ENCODE measurements around the gene EPYC. TPM values are rescaled to one million over a fixed set of nuclear protein-coding genes. Genes with fewer than 3 reads are reported as not detected.

EPYC gene, protein sequence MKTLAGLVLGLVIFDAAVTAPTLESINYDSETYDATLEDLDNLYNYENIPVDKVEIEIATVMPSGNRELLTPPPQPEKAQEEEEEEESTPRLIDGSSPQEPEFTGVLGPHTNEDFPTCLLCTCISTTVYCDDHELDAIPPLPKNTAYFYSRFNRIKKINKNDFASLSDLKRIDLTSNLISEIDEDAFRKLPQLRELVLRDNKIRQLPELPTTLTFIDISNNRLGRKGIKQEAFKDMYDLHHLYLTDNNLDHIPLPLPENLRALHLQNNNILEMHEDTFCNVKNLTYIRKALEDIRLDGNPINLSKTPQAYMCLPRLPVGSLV
- total RNA-seq: 0.20 TPM

DNA sequence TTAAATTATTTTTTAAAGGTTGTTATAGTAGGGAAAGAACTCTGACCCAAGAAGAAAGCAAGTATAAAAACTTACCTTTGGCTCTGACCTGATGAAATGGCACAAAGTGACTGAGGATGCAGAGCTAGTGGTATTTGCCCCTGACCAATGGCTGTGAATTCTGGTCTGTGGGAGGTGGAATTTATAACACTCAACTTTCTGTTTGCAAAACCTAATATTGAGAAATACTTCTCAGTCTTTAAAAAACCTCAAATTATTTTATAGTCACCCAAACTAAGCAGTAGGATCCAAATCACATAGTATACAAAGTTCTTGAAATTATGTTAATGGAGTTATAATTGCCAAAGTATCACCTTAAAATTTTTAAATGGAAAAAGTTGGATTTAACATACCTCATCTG lies at the start of gene EPYC:
EPYC (minus strand) TSS at position 101 of the 400 bp plus-strand sequence. CDS start 2,407 bp downstream, outside the sequence.
- no peak for DNase-seq

DNA sequence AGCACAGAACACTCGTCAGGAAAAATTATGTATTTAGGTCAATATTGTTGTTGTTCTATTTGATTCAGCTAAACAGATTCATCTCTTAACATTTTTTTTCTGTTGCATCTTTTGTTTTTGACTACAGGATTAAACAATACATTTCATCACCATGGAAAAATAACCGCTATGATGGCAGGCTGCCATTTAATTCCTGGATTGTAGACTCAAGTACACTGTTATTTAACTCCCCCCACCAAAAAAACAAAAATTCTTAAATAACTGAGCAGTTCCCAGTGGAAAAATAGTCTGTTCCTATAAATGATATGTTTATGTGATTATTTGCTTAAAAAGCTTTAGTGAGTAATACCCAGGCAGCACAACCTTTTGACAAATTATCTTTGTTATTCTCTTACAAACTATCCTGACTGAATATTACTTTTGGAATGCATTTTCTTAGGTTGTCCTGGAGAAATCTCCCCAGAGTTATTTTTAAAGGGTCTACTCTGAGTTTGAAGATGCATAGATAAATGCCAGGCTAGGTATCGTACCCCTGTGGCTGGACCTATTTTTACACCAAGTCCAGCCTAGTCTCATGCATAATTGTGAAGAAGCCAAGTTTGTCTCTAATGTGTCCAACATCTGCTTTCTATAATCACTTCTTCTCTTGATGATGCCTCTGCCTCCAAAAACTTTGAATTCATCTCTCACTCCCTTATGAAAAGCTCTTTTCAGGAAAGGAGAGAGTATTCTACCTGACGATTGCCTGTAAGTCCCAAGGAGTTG lies 49.4 kb upstream of the EPYC start:
- DNase-seq: peak; percentile 95

DNA sequence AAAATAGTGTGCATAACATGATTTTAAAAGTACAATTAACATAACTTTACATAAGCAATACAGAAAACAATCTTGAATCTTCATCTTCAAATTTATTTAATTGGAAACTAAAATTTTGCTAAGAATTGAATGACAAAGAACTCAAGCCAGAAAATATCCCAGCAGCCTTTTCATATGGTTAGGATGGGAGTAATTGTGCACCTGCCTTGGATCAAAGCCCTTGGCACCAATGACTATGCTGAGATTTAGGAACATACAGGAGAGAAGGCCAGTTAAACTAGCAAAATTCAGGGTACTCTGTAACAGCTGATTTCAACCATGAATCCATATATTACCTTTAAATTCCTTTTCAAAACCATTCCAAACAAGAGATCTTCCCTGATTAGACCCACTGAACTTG lies 47.3 kb upstream of the EPYC start:
- DNase-seq: no peak

DNA sequence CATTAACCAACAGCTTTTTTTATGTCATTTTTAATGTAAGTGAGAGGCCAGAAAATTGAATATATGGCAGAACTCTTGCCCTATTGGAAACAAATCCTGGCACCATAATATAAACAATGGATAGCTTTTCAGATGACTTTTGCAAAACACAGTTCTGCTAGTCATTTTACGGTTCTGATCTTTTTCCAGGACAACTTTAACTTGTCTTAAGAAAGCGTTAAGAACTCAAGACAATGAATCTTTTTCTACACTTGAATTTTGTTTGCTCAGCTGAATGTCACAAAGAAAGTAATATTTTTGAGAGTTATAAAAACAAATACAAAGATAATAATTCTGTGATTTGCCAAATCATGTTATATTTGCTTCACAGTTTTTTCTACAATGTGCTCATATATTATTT lies 39.8 kb upstream of the EPYC start:
- no peak for DNase-seq

DNA sequence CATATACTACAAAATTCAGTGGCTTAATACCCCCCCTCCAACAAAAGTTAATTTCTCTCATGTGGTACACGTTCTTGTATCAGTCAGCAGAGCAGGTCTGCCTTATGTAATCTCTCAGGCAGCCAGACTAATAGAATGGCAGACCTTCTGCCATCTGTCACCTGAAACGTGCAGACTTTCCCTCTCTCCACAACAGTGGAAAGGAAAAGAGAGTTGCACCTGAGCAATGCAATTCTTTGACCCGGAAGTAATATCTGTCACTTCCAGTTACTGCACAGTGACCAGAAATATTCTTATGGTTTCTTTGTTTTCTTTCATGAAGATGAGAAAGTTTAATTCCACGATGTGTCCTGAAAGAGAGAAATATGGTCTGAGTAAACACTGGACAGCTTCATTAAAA lies 38.6 kb upstream of the EPYC start:
- DNase-seq: no peak

DNA sequence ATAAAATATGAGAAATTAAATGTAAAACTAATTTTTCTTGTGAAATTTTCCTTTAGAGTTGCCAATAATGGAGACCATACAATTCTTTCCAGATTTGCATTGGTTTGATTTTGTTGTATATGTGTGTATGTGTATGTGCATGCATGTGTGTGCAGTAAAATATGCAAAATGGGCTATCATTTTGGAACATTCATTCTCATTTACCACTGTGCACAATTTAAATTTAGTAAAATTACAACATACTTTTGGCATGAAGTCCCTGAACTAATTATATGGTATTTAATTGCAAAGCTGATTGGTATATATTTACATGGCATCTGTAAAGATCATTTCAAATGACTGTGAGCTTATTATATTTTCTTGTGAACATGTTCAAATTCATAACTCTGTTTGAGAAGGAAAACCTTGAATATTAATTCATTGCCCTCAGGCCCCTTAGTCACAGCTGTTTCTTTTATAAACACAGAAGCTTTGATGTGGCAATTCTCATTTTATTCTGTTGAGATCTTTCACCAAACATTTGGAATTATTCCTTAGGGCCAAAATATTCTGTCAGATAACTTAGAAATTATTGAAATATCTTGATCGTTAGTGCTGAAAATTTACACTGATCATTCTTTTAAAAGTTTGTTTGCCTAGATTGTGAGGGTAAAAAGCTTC lies 35.5 kb upstream of the EPYC start:
- peak; percentile 87 for DNase-seq

DNA sequence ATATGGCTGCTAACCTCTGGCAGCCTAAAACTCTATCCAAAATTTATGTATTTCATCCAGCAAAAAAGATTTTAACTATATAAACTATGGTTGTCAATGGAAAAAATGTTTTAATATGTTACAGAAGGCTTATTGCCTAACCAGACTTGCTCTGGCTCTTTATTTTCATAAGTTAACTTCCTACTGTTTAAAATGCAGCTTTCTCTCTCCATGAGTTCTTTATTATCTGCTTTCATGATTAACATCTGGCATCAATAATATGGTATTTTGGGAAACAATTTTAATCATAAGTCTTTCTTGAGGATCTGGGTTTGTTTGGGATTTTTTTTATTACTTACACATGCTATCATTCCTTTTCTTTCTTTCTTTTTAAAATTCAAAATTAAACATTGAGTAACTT lies 32.5 kb upstream of the EPYC start:
- peak; percentile 96 for DNase-seq

DNA sequence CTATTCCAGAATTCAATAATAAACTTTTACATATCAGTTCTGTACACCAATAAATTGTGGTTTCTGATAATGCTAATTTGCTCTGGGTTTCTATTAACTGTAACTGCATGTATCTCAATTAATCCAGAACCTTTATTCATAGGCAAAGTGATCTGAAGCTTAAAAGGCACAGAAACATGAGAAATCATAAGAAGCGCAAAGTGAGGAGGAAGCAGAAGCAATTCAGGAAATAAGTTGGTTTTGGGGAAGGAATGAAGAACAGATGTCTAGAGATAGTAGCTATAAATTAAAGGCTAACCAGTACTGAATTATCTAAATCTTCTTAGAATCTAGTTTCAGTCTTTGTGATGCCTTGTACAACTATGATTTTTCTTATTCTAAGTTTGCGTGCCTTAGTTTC lies 28.5 kb upstream of the EPYC start:
- DNase-seq: no peak

DNA sequence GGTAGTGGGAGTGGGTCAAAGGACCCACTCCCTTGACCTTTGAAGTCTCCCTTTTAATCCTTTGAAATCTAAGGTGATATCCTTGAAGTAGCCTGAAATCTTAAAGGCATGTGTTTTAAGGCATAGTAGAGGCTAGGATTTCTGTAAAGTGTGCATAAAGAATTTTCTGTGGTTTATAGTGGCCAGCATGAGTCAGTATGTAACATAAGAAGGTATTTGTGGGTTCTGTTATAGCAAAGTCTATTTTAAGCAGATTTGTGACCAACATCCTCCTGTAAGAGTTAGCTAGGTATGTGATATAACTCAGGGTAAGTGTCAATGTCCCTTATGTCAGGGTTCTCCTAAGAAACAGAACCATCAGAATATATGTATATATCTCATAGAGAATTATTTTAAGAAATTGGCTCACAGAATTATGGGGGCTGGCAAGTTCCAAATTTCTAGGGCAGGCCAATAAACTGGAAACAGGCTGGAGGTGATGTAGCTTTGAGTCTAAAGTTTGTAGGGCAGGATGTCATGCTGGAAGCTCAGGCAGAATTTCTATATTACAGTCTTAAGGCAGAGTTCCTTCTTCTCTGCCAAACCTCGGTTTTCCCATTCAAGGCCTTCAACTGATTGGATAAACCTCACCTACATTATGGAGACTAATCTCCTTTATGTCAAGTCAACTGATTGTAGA lies 18.7 kb upstream of the EPYC start:
- DNase-seq: no peak

DNA sequence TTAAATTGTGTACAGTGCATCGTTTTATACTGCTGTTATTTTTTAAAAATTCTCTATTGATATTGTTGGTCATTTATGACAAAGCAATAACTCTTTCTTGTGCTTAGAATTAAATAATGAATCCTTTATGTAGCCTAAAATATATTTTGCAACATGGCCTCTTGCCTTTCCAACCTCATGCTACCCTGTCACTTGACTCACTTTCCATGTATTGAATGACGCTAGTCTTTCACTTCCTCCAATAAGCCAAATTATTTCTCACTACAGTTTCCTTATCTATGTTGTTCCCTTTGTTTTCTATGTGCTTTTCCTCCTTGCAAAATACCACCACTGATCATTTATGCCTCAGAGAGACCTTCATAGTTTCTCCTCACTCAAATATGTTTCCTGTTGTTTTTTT lies 16.3 kb upstream of the EPYC start:
- no peak for DNase-seq

DNA sequence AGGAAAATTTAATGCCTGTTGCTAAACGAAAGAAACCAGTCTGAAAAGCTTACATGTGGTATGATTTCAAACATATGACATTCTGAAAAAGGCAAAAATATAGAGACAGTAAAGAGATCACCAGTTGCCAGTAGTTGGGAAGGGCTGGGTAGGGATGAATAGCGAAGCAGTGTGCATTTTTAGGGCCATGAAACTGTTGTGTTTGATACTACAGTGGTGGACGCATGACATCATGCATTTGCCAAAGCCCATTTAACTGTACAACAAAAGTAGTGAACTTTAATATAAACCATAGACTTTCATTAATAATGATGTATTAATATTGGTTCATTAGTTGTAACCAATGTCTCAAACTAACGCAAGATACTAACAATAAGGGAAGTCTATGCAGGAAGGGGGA lies 14.7 kb upstream of the EPYC start:
- no peak for DNase-seq

DNA sequence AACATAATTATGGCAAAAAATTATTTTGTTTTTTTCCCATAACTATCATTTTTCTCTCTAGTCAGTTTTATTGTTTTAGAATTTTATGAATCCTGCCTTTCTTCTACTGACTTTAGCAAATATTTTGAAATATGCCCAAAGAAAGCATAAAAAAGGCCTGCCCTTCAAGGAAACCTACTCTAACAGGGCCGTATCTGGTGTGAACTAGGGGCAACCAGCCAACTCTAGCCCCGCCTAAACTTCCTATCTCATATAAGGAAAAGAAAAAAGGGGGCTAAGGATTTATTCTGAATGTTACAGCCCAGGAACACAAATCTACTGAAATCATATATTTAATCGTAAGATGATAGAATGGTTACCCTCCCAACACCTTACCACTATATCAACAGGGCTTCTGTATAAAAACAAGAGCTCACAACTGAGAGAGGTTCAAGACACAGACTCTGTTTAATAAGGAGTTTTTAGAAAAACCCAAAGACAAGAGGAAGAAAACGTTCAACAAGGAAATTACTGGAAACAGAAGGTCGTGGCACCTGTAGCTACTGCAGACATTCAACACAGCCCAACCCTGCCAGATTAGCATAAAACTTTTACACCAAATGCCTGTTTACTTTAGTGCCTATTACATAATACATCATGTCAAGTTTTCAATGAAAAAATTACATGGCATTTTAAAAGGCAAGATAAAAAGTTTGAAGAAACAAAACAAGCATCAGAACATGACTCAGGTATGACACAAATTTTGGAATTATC lies 12.9 kb upstream of the EPYC start:
- DNase-seq: no peak

DNA sequence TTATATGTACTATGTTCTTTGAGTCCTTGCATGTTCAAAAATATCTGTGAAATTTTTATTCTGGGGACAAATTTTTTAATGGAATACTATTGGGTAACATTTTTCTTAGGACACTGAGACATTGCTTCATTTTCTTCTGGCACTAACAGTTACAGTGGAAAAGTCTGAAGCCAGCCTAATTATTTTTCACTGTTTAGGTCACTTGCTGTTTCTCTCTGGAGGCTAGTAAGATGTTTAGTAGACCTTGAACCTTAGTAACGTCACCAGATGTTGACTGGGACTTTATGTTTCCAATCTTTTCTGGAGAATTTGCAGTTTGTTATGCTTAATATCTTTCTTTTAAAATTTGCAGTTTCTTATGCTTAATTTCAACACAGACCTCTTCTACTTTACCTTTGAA lies 12.3 kb upstream of the EPYC start:
- no peak for DNase-seq

DNA sequence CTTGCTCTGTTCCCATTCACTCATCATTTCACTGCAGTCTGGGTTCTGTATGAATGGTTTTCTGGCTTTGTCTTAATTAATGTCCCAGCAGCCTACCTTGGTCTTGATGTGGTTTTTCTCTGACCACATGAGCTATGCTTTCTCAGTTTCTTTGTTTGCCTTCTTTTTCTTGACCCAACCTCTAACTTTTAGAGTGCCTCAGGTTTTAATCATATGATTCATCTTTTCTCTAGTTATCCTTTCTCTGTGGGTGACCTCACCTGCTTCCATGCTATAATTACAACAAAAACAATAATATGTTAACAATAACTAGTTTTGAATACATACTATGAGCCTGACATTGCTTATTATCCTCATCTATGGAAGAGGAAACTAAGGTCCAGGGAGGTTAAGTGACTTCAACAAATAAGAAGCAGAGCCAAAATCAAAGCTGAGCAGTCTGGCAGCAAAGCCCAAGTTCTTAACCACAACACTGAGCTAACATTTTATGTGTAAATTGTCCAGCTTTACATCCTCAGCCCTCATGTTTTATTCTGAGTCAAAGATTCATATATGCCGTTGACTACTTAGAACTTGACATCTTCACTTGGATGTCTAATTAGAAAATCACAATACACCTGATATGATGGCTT lies 4.7 kb upstream of the EPYC start:
- DNase-seq: no peak

DNA sequence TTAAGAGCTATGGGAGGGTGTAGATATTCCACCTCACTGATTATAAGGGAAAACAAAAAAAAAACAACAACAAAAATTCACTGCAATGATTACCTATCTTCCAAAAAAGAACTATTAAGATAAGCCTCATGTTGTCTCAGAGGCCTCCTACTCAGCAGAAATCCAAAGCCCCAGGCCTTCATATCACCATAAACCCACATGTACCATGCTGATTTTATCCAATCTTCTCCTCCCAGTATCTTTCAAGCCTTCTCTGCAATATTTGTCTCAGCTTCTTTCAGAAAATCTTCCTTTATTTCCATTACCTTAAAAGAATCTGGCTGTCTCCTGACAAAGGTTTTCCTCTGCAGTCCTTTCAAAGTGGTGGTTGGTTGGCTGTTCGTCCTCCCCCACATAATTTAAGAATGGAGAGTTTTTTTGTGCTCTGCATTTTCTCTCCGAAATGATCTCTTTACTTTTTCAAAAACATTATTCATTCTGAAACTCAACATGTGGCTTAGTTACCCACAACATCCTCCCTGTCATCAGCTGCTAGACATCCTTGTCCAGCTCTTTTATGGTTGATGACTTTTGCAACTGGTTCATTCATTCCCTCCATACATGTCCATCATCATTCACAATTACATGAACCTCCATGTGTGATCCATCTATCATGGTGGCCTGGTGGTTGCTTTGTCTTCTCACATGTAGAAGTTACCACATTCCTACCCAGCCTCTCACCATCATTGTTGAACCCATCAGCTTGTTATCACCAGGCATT lies 2.9 kb upstream of the EPYC start:
- no peak for DNase-seq

DNA sequence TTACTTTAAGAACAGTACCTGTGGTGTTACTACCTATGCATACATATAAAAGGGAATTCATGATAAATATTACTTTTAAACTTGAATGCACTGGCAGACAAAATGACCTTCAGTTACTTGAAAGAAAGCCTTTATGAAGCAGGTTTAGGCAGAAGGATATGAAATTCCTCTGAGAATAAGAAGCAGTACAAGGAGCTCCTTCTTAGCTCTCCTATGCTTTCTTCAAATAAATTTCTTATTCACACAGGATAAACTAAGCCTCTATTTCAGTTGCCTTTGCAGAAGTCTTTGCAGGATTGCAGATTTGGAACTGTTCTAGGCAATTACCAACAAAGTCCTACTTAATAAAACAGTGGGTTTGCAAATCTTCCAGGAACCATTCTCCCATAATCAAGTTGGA lies 1.0 kb downstream of the EPYC start:
- no peak for DNase-seq

DNA sequence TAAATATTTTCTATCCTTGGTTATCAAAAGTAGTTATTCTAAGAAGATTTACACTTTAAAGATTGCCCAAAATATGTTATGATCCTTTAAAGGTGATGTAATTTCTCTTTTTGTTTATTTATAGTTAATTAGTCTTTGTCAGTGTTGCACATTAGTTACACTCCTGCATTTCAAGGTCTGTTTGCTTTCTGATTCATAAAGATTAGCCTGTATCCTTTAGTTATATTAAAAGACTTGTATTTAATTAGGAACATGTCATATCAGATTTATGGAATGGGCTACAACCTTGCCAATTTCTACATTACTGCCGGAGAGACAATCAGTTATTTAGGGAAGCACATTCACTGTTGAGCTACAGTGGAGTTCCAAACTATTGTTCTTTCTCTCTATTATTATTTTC lies 3.5 kb downstream of the EPYC start:
- DNase-seq: no peak

DNA sequence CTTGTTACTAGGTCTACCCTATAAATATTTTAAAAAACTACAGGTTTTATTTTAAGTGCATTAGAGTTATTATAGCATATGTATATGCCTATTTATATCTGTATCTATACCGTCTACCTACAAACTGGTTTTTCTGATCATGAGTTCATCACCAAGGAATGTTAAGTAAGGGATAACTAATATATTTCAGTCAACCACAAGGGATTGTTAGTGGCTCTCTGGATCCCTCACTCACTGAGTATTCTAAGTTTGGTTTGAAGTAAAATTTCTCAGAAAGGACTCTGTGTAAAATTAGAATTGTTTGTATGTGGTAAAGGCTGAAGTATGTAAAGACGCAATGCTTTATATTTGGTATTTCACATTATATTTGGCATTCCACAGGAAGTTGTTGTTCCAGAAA lies 4.8 kb downstream of the EPYC start:
- DNase-seq: no peak

DNA sequence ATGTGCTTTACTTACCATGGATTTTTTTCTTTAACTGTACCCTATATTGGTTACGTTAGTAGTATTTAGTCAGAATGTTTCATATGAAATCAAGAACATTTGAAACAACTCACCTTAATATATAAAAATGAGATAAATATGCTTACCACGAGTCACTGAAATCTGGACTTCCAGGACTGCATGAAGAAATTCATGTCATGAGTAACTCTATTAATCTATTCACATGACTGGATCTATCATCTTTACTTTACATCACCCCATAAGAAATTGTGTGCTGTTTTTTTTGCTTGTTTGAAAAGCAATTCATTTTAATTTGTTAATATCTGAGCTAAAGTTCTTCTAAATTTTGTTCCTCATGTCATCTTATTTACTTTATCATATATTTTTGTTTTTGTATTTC lies 5.2 kb downstream of the EPYC start:
- no peak for DNase-seq

DNA sequence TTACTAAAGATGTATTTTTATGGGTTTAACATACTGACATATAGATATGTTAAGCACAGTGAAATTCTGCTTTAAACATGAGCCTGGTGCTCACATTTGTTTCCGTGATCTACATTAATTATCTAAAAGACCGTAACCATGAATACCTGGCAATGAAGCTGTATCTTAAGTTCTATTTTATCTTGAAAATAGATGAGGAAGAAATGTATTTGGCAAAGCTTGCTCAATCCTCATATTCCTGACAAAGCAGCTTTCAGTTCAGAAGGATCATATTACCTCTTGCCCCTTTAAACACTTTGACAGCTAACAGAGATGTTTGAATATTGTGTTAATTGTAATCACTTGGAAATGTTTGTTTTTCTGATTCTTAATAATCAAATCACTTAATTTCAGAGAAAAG lies 9.8 kb downstream of the EPYC start:
- no peak for DNase-seq

DNA sequence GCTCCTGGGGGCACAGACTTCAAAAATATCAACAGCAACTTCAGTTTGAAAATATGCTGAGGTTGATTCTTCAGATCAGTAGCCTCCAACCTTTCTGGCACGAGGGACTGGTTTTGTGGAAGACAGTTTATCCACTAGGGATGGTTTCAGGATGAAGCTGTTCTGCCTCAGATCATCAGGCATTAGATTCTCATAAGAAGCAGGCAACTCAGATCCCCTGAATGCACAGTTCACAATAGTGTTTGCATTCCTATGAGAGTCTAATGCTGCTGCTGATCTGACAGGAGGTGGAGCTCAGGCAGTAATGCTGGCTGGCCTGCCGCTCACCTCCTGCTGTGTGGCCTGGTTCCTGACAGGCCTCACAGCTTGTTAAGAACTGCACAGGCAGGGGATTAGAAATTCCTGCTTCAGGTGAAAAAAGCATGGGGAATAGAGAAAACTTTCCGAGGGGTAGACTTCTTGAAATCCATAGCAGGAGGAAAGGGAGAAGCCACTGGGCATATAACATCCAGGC lies 12.8 kb downstream of the EPYC start:
- no peak for DNase-seq
